GM19397 (cell line): ENCODE measurements around the gene DAPK2.
A peak's percentile ranks its signal among the peaks of the same experiment; 100 is the strongest.

Experiments
- ATAC-seq: cut with Tn5 transposase; IDR thresholded peaks from one replicate; pipeline ENCODE4 v1.9.1; 2021; ENCODE audit warnings: mild to moderate bottlenecking, moderate library complexity; ENCODE audit not compliant: unreplicated experiment

Gene DAPK2

DNA sequence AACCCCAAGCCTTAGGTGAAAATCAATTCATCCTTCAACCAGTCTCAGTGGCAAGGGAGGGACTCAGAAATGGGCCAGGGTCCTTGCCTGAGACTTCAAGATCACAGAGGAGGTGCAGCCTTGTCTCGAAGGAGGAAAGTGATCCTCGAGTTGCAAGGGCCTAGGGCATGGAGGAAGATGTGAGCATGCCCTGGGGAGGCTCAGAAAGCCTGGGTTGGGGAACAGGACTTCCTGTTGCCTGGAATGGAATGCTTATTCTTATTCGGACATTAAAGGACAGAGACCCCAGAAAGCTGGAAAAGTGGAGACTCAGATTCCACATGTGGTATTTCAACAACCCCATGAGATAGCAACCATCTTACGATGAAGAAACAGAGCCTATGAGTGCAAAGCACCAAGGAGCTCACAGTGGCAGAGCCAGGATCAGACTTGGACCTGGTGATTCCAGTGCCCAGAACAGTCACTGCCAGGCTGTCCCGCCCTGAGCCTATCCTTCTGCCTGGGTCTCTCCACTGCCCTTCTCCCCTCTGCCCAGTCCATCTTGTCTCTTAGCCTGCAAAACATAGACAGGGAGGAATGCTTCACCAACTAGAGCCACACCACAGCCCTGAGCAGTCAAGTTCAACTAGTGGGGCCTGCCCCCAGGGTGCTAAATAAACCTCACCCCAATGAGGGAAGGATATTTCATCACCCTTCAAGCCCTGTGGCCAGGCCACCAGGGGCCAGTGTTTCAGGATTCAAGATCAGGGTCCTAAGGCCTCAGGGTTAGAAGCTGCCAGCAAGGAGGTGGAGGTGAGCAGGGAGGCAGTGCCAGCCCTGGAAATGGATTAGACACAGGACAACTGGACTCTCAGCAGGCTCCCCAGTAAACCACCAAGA is 21.9 kb downstream of the DAPK2 start:
- ATAC-seq = no peak

GRCh38 chr15:64023220-64023619 is 23.1 kb downstream of the DAPK2 start:
- no peak for ATAC-seq

DNA sequence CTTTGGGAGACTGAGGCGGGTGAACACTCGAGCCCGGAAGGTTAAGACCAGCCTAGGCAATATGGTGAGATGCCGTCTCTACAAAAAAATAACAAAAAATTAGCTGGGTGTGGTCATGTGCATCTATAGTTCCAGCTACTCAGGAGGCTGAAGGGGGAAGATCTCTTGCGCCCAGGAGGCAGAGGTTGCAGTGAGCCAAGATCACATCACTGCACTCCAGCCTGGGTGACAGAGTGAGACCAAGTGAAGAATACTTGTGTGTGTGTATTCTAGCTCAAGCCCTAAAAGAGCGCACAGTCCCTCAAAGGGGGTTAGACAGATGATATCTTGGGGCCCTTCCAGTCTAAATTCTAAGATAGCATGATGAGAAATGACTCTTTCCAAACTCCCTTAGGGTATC is 23.7 kb downstream of the DAPK2 start:
- ATAC-seq = no peak

GRCh38 chr15:64019764-64020163 is 26.5 kb downstream of the DAPK2 start:
- ATAC-seq = no peak

- no peak for ATAC-seq
These were observed 28.6 kb downstream of the DAPK2 start for GRCh38 chr15:64017591-64018163.

DNA sequence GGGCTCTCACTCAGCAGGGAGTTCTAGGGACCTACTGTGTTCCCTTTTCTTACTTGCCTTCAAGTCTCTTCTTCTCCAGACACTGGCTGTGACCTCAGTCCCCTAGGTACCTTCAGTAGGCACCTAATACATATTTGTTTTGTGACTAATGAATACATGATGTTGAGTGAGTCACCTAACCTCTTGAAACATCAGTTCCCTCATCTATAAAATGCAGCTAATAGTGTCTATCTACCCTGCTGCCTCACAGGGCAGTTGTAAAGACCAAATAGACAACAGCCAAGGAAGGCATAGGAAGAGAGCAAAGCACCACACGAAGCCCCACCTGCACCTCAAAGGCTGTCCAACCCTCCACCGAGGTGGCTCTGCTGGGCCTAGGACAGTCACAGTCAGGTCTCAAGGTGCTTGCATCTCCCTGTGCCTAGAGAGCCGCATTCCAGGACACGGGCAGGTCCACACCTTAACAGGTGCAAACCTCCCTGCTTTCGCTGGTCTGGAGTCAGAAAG is 29.1 kb downstream of the DAPK2 start:
- ATAC-seq = no peak

- ATAC-seq = no peak
These were observed 30.0 kb downstream of the DAPK2 start for GRCh38 chr15:64016257-64016656.

DNA sequence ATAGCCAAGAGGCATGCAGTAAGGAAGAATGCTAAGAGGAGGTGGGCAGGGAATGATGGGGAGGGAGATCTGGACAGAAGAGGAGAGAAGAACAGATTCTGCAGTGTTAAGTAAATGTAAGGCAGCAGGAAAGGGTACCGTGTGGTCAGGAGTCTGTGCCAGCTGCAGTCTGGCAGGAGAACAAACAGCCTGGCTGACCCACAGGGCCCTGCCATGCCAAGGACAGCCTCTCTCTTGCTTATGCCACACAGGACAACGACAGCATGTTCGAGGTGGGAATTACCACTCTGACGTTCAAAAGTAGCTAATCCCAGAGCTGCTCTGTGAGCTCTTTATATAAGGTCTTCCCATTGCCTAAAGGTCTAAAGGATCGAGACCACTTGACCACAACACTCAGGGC is 31.3 kb downstream of the DAPK2 start:
- no peak for ATAC-seq

DNA sequence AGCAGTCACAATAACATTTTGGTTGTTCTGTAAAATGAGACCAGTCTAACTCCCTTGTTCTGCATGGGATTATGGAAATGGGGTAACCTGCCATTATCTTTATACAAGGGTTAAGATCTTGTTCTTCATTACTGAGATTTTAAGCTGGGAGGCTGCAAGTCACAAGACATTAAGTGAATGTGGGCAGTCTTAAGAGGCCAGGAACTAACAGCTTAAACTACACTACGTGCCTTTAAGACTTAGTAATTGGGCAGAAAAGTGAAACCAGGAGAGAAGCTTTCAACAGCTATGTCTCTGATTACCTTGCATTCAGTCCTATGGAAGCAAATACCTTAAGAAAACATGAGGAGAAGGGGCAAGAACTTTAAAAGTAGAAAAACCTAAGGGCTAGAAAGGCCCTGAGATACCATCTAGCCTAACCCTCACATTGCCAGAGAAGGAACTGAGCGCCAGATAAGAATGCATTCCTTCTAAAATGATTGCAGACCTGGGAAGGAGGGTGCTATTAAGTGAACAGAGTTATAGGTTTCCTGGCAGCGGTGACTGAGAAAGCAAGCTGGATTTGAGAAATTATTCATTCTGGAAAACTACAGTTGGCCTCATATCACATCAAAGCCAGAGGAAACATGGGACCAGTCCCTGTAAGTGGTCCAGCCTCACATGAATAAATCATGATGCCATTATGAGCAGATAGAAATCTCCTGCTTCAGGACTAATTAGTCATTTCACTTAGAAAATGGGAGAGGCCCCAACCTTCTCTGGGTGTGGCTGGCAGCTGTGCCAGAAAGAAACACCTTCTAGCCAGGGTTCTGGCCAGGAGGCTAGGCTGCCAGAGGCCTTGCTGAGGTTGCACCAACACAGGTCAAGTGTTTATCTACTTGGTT is 32.9 kb downstream of the DAPK2 start:
- no peak for ATAC-seq

GRCh38 chr15:64011736-64012135 is 34.5 kb downstream of the DAPK2 start:
- no peak for ATAC-seq

- peak; percentile 84 for ATAC-seq
These were observed 35.6 kb downstream of the DAPK2 start for GRCh38 chr15:64010719-64011118.

DNA sequence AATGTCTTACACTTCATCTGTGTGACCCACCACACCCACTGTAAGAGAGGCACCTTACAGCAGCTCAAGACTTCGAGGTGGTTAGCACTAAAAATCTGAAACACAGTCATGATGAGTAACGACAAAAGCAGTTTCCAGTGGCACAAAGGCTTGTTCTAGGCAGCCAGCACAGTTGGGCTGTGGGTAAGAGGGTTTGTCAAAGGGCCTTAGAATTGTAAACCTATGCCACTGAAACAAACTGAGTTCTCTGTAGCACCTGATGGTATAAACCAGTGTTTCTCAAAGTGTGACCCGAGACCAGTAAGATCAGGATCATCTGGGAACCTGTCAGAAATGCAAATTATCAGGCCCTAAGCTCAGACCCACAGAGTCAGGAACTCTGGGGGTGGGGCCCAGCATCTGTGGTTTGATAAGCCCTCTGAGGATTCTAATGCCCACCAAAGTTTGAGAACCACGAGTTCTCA is 36.5 kb downstream of the DAPK2 start:
- ATAC-seq = no peak

GRCh38 chr15:64009241-64009640 is 37.0 kb downstream of the DAPK2 start:
- ATAC-seq = no peak

DNA sequence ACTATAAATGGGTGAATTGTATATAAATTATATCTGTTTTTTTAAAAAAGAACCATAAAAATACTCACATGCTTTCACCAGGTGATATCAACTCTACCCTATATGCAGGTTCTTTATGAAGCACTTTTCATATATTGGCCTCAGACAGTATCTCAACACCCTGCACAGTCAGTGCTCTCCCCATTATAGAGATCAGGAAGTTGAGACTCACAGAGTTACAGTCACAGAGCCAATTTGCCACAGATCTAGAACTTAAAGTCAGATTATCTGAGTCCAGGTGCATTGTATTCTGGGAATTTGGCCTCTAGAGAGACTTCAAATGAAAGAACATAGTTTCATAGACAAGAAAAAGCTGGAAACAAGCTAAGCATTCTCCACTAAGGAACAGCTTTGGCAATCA is 38.1 kb downstream of the DAPK2 start:
- ATAC-seq = no peak

- ATAC-seq = no peak
These were observed 39.6 kb downstream of the DAPK2 start for GRCh38 chr15:64006642-64007041.

DNA sequence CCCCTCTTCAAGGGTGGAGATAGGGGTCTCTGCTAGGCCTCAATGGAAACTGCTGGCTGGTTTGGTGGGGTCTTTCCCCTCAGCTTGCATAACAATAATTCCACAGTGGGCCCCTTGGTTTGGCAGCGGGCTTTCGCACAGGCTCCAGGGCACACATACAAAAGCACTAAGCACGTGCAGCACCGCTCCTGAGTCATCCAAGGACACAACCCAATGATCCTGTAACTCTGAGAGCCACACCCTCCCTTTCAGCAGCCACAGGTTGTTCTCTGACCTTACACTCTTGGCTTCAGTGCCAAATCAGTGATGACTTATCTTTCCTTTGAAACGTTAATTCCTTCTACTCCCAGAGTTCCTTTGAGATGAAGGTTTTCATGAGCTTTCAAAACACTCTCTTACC is 41.7 kb downstream of the DAPK2 start:
- ATAC-seq = no peak

DNA sequence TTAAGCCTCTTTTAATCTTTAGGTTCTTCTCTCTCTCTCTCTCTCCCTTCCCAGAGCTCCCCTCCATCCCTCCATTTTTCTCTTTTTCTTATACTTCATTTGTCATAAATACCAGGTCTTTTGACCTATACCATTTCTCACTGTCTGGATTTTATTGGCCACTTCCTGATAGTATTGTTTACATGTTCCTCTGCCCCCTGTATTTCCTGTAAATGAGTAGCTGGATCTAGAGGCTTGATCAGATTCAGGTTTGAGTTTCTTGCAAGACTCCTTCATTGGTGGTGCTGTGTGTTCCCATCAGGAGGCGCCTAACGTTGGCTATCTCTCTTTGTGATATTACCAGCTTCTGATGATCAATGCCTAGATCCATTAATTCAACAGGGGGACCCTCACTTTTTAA is 42.2 kb downstream of the DAPK2 start:
- no peak for ATAC-seq

DNA sequence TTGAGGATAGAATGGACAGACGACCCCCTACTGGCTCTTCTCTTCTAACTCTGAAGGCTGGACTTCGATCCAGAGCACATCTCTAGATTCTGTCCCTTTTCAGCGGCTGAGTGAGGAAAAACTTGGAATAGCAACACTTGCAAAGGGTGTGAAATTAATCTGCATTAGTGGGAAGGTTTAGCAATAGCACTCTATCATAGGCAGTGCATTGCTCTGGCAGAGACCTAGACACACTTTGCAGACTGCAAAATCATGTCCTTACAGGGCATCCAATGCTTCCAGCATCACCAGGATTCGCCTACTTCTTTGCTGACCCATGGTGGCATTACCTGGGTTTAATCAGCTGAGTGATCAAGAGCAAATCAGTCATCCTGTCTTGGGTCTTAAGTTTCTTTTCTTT is 43.1 kb downstream of the DAPK2 start:
- no peak for ATAC-seq

DNA sequence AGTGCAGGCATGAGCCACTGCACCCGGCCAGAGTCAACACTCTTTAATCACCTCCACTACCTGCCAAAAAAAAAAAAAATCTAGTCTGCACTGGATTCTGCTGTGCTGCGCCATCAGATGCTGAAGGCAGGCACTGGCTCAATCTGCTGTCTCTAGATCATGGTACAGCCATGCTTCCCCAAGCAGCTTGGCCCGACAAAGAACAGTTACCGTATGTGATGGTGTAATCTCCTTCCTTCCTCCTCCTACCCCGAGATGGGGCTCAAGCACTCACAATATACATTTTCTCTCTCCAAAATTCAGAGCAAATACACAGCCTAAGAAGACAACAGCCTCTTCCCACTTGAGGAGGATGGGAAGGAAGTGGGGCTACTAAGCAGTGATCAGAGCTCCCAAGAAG is 45.1 kb downstream of the DAPK2 start:
- no peak for ATAC-seq

- no peak for ATAC-seq
These were observed 45.9 kb downstream of the DAPK2 start for GRCh38 chr15:64000183-64000951.

- ATAC-seq = no peak
These were observed 47.1 kb downstream of the DAPK2 start for GRCh38 chr15:63999177-63999576.
